HS-5 (cell line): Measurements from ENCODE around the gene FFAR2.
"Not testable (repeated sequence)": the region's sequence is repeated elsewhere in the genome, so short reads cannot be mapped to it uniquely, and the experiment has no call there.

Source experiments
- DNase-seq: peaks from one replicate; pipeline ENCODE4 v3.0.0-alpha.2; 2012; ENCODE audit warnings: low read depth

Gene FFAR2

GRCh38 chr19:35455616-35456201, 7.7 kb downstream of the FFAR2 start:
- DNase-seq, result no peak

- DNase-seq, result no peak
Measured at GRCh38 chr19:35457173-35457572, 9.1 kb downstream of the FFAR2 start.

GRCh38 chr19:35458192-35458591, 10.1 kb downstream of the FFAR2 start:
- no peak for DNase-seq

GRCh38 chr19:35458731-35459391, 10.8 kb downstream of the FFAR2 start:
- no peak for DNase-seq

- DNase-seq, result no peak
Measured at GRCh38 chr19:35459414-35460082, 11.5 kb downstream of the FFAR2 start.

- DNase-seq, result no peak
Measured at GRCh38 chr19:35460608-35461007, 12.6 kb downstream of the FFAR2 start.

GRCh38 chr19:35461060-35461459, 13.0 kb downstream of the FFAR2 start:
- DNase-seq, result no peak

- not testable (repeated sequence) for DNase-seq
Measured at GRCh38 chr19:35461788-35462187, 13.7 kb downstream of the FFAR2 start.

GRCh38 chr19:35462476-35462953, 14.5 kb downstream of the FFAR2 start:
- DNase-seq, result no peak

GRCh38 chr19:35462956-35463355, 14.9 kb downstream of the FFAR2 start:
- DNase-seq, result not testable (repeated sequence)

GRCh38 chr19:35466259-35466658, 18.2 kb downstream of the FFAR2 start:
- no peak for DNase-seq

- DNase-seq, result peak; percentile 5
Measured at GRCh38 chr19:35468637-35469036, 20.6 kb downstream of the FFAR2 start.

- DNase-seq, result no peak
Measured at GRCh38 chr19:35470128-35470527, 22.1 kb downstream of the FFAR2 start.

GRCh38 chr19:35471075-35471474, 23.0 kb downstream of the FFAR2 start:
- DNase-seq, result not testable (repeated sequence)

GRCh38 chr19:35471946-35472345, 23.9 kb downstream of the FFAR2 start:
- no peak for DNase-seq

GRCh38 chr19:35474104-35474503, 26.0 kb downstream of the FFAR2 start:
- no peak for DNase-seq

- DNase-seq, result not testable (repeated sequence)
Measured at GRCh38 chr19:35474594-35474993, 26.5 kb downstream of the FFAR2 start.

- DNase-seq, result no peak
Measured at GRCh38 chr19:35476149-35476548, 28.1 kb downstream of the FFAR2 start.

- no peak for DNase-seq
Measured at GRCh38 chr19:35478794-35479677, 31.0 kb downstream of the FFAR2 start.

- no peak for DNase-seq
Measured at GRCh38 chr19:35483089-35483488, 35.0 kb downstream of the FFAR2 start.

GRCh38 chr19:35484252-35485036, 36.4 kb downstream of the FFAR2 start:
- DNase-seq, result no peak
